Measurements from ENCODE around the gene PLPPR1. TPM values are rescaled to one million over a fixed set of nuclear protein-coding genes. Genes with fewer than 3 reads are reported as not detected.

The PLPPR1 gene
- total RNA-seq = 1 to 10 TPM in 1 of 3 donors, under 1 TPM in 2; 0.31 to 1.9 (median 0.38) TPM
- long read RNA-seq, donor 1, partial matches to known transcripts = 1 of 1 reads
- long read RNA-seq, donor 1, other reads (novel, unspliced or antisense) = 0 of 1 reads
- long read RNA-seq, donor 2 = 0 reads

DNA sequence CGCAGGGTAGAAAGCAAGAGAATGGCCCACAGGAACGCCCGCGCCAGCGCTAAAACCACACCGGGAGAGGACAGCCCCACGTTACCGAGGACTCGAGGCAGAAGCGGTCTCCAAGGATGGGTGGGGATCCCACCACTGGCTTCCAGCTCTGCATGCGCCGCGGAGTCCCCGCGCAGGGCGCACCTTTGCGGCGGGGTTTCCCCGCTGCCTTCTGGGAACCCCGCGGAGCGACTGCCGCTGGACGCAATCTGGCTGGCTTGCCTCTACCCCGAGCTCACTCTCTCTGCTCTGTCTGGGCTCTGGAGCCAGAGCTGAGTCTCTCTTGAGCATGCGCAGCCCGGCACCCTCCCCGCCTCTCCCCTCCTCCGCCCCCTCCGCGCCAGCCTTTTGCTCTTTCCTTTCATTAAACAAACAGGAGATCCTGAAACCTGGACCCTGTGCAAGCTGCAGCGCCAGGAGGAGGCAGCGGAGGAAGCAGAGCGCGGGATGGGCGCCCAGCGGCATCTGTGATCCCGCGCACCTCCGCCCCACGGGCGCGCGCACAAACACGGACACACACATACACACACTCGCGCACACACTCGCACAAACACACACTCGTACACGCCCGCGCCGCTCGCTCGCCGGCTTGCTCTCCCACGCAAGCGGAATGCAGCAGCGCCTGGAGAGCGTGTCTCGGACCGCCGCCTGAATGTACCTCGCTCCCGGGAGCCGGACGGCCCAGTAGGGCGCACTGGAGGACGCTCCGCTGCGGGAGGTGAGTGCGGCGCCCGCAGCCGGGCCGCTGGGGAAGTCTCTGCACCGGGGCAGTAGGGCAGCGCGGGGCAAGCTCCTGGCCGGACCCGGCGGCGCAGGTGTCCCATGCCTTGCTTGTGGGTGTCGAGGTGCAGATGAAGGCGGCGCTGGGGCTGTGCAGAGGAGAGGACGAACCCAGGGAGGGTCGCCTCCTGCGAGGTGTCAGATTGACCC lies at the start of gene PLPPR1:
Gene PLPPR1, plus strand, starts transcription at position 382 of the 969 bp plus-strand sequence.
- Histone ChIP-seq H3K4me1 (ENCODE audit: low read depth) (peaks cover 7% of the 10 kb centered on the region), H3K4me3 (no peak within 1 kb of the TSS), H3K36me3 (ENCODE audit: low read depth) (no peaks in the 10 kb centered on the region), H3K9me3 (no peaks in the 10 kb centered on the region)
- intact Hi-C loops (cut with DNase I, micrococcal nuclease) = no loop called here
- peak; percentile 48 to 69 (median 55) for DNase-seq
- peak; percentile 84 for ATAC-seq
- TF ChIP-seq, protein P1, sequence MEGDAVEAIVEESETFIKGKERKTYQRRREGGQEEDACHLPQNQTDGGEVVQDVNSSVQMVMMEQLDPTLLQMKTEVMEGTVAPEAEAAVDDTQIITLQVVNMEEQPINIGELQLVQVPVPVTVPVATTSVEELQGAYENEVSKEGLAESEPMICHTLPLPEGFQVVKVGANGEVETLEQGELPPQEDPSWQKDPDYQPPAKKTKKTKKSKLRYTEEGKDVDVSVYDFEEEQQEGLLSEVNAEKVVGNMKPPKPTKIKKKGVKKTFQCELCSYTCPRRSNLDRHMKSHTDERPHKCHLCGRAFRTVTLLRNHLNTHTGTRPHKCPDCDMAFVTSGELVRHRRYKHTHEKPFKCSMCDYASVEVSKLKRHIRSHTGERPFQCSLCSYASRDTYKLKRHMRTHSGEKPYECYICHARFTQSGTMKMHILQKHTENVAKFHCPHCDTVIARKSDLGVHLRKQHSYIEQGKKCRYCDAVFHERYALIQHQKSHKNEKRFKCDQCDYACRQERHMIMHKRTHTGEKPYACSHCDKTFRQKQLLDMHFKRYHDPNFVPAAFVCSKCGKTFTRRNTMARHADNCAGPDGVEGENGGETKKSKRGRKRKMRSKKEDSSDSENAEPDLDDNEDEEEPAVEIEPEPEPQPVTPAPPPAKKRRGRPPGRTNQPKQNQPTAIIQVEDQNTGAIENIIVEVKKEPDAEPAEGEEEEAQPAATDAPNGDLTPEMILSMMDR (IDR thresholded peaks at IDR 0.05) = no peak

DNA sequence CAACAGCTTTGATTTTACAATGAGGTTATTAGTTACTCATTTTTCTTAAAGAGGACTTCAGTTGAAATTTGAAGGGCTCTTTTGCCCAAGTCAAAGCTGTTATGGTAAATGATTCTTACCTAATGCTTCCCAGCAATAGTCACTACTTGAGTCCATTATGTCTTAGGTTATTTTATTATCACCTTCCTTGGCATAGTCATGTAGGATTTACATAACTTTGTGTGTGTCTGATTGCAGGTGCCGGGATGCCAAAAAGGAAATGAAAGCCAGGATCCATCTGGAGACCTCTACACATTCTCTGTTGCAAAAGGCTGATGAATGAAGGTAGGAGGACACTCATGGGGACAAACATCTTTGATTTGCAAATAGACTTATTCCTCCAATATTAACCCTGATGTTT lies 38.8 kb upstream of the PLPPR1 start:
- TF ChIP-seq, protein P1 (IDR thresholded peaks at IDR 0.05) = no peak
- intact Hi-C loops (cut with DNase I, micrococcal nuclease) = no loop called here
- Histone ChIP-seq H3K9me3 (no peaks in the 10 kb centered on the region), H3K4me1 (ENCODE audit: low read depth) (no peaks in the 10 kb centered on the region), H3K4me3 (no peak overlapping the region), H3K36me3 (ENCODE audit: low read depth) (no peaks in the 10 kb centered on the region)
- ATAC-seq (no peak), DNase-seq (no peak)

DNA sequence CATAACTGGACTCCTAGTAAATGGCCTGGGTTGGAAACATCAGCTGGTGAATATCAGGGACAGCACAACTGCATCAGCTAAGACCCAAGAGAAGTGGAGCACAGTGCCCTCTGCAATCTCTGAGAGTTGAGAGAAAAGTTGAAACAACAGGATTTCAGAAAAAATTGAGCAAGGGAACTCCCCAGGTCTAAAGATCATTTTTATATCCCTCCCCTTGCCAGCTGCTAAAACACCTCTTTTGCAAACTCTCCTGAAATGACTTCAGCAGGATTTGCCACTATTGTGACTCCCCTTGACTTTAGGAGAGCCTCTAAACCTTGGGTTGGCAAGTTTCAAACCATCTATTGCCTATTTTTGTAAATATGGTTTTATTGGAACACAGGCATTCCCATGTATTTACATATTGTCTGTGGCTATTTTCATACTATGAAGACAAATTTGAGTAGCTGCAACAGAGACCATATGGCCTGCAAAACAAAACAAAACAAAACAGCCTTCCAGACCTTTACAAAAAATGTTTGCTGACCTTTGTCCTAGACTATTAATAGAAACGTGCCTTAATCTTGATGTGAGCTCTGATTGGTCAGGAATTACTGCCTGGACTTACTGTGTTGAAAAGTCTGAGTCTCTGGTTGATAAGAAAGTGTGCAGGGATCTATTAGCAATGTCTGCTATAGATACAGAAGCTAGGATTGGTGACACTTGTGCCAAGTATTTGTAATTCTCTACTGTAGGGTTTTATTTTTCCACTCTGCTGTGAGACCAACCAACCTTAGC lies 37.7 kb upstream of the PLPPR1 start:
- Histone ChIP-seq H3K4me3 (no peak overlapping the region), H3K36me3 (ENCODE audit: low read depth) (no peaks in the 10 kb centered on the region), H3K9me3 (no peaks in the 10 kb centered on the region), H3K4me1 (ENCODE audit: low read depth) (no peaks in the 10 kb centered on the region)
- TF ChIP-seq, protein P1 (IDR thresholded peaks at IDR 0.05) = no peak
- intact Hi-C loops (cut with DNase I, micrococcal nuclease) = no loop called here
- ATAC-seq (no peak), DNase-seq (no peak)

DNA sequence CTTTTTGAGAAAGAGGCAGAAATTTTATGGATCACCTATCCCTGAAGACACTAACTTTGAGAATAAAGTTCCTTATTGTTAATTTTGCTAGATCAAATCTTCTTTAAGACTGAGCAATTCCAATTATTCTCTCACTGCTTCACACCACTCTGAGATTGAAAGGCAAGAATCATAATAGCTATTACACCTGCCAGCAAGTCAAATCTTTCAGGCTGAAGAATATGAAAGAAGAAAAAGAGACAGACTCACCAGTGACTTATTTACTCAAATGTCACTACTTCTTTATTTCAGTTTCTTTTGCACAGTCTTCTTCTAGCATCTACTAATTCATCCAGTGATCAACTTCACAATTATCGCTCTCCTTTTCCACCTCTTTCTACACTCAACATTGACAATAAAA lies 35.9 kb upstream of the PLPPR1 start:
- no peak overlapping the region for H3K4me3 ChIP-seq
- no peaks in the 10 kb centered on the region for H3K9me3 ChIP-seq
- TF ChIP-seq, protein P1 (IDR thresholded peaks at IDR 0.05) = no peak
- no peaks in the 10 kb centered on the region for H3K4me1 ChIP-seq (ENCODE audit: low read depth)
- DNase-seq (no peak), ATAC-seq (no peak)
- intact Hi-C loops (cut with DNase I, micrococcal nuclease) = no loop called here
- no peaks in the 10 kb centered on the region for H3K36me3 ChIP-seq (ENCODE audit: low read depth)

DNA sequence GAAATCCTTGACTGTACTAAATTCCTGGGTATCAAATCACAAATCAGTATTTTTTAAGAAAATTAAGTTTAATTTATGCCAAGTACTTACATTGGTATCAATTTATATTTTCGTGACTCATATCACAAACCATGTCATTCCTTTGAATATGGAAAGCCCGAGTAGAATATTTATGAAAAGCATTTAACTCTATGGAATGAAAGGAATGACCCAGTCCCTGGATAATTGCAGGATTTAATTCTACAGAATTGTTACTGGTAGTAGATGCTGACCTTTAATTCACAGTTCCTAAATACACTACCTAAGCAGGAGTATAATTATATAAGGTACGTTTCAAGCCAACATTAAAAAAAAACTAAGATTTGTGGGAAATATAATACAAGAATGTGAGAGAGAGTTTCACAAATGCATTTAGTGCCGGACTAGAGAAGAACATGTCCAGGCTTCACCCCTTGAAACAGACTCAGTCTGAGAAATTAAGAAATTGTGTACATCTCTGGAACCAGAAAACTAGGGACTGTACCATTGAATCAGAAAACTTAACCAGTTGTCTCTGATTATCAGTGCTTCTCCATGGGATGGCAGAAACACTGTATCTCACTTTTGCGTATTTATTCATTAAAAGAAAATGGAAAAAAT lies 28.5 kb upstream of the PLPPR1 start:
- Histone ChIP-seq H3K4me3 (no peak overlapping the region), H3K4me1 (ENCODE audit: low read depth) (no peaks in the 10 kb centered on the region), H3K9me3 (no peaks in the 10 kb centered on the region), H3K36me3 (ENCODE audit: low read depth) (no peaks in the 10 kb centered on the region)
- ATAC-seq (no peak), DNase-seq (no peak)
- intact Hi-C loops (cut with DNase I, micrococcal nuclease) = no loop called here
- TF ChIP-seq, protein P1 (IDR thresholded peaks at IDR 0.05) = no peak
